Posterior vena cava (tissue), 2 donors: ENCODE measurements around the gene GALNT14. TPM values are rescaled to one million over a fixed set of nuclear protein-coding genes. Genes with fewer than 3 reads are reported as not detected.

ENCODE experiments used
- DNase-seq: peaks from one replicate; pipeline ENCODE4 v3.0.0-alpha.2; 2020; ENCODE audit warnings: low spot score
- intact Hi-C, 2 donors: fragments of 100-400 bp; cut with DNase I; formaldehyde crosslinking; loops; one replicate each; pipeline versions ENCODE4 v1.14.1 to v1.14.2; 2022 to 2023
- total RNA-seq, 2 donors: library from RNA; stranded (reverse); fragmentation: NEBNext Ultra II Directional; extraction: Animal tissue kit (Norgen Biotek cat#: 25700); gene quantifications; one replicate each; pipeline ENCODE4 v1.2.1, GENCODE V29; 2021
- donor health status: DM: yes; HTN: yes; CAD: no.
- donor health status: DM: yes; HTN: yes; CAD: no.

GALNT14 gene
- total RNA-seq, 2 donors from 2014 or later, result 1.1 TPM

GRCh38 chr2:30894498-30895119 lies 243.6 kb downstream of the GALNT14 start:
- intact Hi-C loops, result no loop called here
- no peak for DNase-seq

GRCh38 chr2:30888852-30889409 lies 249.3 kb downstream of the GALNT14 start:
- intact Hi-C loops, result no loop called here
- DNase-seq, result no peak

- intact Hi-C loops, result no loop called here
- no peak for DNase-seq
Observed at GRCh38 chr2:30886080-30886479, 252.2 kb downstream of the GALNT14 start.

GRCh38 chr2:30883822-30884221 lies 254.4 kb downstream of the GALNT14 start:
- no peak for DNase-seq
- intact Hi-C loops, result no loop called here

GRCh38 chr2:30883184-30883583 lies 255.1 kb downstream of the GALNT14 start:
- intact Hi-C loops, result no loop called here

GRCh38 chr2:30880516-30880915 lies 257.7 kb downstream of the GALNT14 start:
- intact Hi-C loops, result no loop called here
- DNase-seq, result no peak

More at GRCh38 chr2:30883184-30883583, 255.1 kb downstream of the GALNT14 start:
- DNase-seq, result no peak

- no peak for DNase-seq
- intact Hi-C loops, result no loop called here
Observed at GRCh38 chr2:30877833-30878232, 260.4 kb downstream of the GALNT14 start.

- intact Hi-C loops, result no loop called here
- DNase-seq, result no peak
Observed at GRCh38 chr2:30872797-30873196, 265.4 kb downstream of the GALNT14 start.

- intact Hi-C loops, result no loop called here
- DNase-seq, result no peak
Observed at GRCh38 chr2:30871980-30872789, 266.1 kb downstream of the GALNT14 start.

- DNase-seq, result no peak
- intact Hi-C loops, result no loop called here
Observed at GRCh38 chr2:30871440-30871839, 266.8 kb downstream of the GALNT14 start.

- intact Hi-C loops, result no loop called here
- DNase-seq, result no peak
Observed at GRCh38 chr2:30869988-30870387, 268.3 kb downstream of the GALNT14 start.

GRCh38 chr2:30867385-30867784 lies 270.9 kb downstream of the GALNT14 start:
- DNase-seq, result no peak
- intact Hi-C loops, result no loop called here

- no peak for DNase-seq
- intact Hi-C loops, result no loop called here
Observed at GRCh38 chr2:30866974-30867373, 271.3 kb downstream of the GALNT14 start.

GRCh38 chr2:30865892-30866681 lies 272.2 kb downstream of the GALNT14 start:
- intact Hi-C loops, result no loop called here
- no peak for DNase-seq

- no peak for DNase-seq
- intact Hi-C loops, result no loop called here
Observed at GRCh38 chr2:30865243-30865642, 273.0 kb downstream of the GALNT14 start.

GRCh38 chr2:30862054-30862651 lies 276.1 kb downstream of the GALNT14 start:
- intact Hi-C loops, result no loop called here
- no peak for DNase-seq

- intact Hi-C loops, result no loop called here
- no peak for DNase-seq
Observed at GRCh38 chr2:30860726-30861125, 277.5 kb downstream of the GALNT14 start.
